ENCODE results near the gene SLC8A3. TPM values are rescaled to one million over a fixed set of nuclear protein-coding genes. Genes with fewer than 3 reads are reported as not detected.

The SLC8A3 gene
- total RNA-seq, 2 donors from 2014 or later: 0.20 to 2.2 TPM

DNA sequence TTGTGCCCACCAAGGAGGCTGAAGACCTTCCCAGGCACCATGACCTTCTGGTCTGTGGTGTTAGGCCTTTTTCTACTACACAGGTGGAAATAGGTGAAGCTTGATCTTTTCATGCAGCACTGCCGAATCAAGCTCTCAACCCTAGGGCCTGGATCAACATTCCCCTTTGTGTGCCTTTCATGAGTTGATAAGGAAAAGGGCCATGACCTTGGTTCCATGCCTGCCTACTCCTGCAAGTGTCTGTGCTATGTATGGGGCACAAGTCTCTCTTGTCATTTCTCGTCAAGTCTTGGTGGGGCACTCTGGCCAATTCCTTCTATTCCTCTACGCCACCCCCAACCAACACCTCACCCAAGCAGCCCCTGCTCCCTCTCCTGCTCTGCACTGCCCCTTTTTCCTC, 154.5 kb downstream of the SLC8A3 start:
- Mint-ChIP-seq H3K36me3 (ENCODE audit: low read depth) (peaks cover 4% of the 10 kb centered on the region), H3K4me3 (no peak overlapping the region), H3K4me1 (no peaks in the 10 kb centered on the region), H3K27ac (peak overlapping the region; percentile 73), H3K27me3 (peaks cover 38% of the 10 kb centered on the region)
- no peaks in the 10 kb centered on the region for H3K9me3 ChIP-seq (ENCODE audit: control insufficient read depth, low read length, poor library complexity, severe bottlenecking)
- ATAC-seq (no peak), DNase-seq (no peak)

DNA sequence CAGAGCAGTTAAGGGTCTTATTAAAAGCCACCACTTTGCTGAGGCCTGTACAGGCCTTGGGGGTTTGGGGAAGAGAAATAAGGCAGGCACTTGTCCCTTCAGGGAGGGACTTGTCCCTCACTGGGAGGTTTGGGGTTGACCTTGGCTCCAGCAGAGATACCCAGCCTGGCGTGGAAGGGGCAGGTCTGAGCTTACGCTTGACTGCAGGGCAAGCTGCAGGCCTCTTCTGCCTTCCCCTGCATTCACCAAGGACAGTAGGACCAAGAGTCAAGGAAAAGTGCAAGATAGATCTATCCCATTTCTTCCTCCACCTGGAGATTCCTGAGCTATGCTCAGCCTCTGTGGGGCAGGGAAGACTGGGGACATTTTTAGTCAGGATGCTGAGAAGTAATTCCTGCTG, 155.2 kb downstream of the SLC8A3 start:
- Mint-ChIP-seq H3K4me3 (no peak overlapping the region), H3K27me3 (peaks cover 37% of the 10 kb centered on the region), H3K27ac (no peak overlapping the region), H3K4me1 (no peaks in the 10 kb centered on the region), H3K36me3 (ENCODE audit: low read depth) (peaks cover 4% of the 10 kb centered on the region)
- H3K9me3 ChIP-seq (ENCODE audit: control insufficient read depth, low read length, poor library complexity, severe bottlenecking): no peaks in the 10 kb centered on the region
- DNase-seq (no peak), ATAC-seq (no peak)

GRCh38 chr14:70033116-70033515, 155.6 kb downstream of the SLC8A3 start:
- Mint-ChIP-seq H3K36me3 (ENCODE audit: low read depth) (peaks cover 4% of the 10 kb centered on the region), H3K27ac (no peak overlapping the region), H3K4me1 (peaks cover 2% of the 10 kb centered on the region), H3K4me3 (no peak overlapping the region), H3K27me3 (peaks cover 41% of the 10 kb centered on the region)
- DNase-seq (no peak), ATAC-seq (no peak)
- no peaks in the 10 kb centered on the region for H3K9me3 ChIP-seq (ENCODE audit: control insufficient read depth, low read length, poor library complexity, severe bottlenecking)

DNA sequence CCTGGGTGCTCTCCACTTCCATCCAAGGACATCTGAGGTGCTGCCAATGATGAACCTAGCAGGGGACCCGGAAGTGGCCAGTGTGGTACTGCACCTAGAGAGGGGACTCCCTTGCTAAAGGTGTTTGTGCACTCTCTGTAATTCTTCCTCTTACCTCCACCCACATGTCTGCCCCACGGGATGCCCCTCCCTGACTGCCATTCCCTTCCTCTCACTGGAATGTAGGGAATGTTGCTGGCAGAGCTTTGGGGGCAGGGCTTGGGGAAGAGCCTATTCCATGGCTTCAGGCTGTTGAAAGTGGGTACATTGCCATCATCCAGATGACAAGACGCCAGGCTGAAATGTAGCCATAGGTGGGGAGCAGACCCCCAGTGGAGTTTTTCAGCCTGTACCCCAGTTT, 156.3 kb downstream of the SLC8A3 start:
- H3K36me3 Mint-ChIP-seq (ENCODE audit: low read depth): peaks cover 4% of the 10 kb centered on the region

DNA sequence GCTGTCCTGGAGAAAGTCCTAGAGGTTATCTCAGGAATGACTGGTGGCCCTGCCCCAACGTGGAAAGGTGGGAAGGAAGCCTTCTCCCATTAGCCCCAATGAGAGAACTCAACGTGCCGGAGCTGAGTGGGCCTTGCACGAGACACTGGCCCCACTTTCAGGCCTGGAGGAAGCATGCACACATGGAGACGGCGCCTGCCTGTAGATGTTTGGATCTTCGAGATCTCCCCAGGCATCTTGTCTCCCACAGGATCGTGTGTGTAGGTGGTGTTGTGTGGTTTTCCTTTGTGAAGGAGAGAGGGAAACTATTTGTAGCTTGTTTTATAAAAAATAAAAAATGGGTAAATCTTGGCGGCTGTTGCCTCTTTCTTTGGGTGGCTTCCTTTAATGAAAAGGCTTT, 156.7 kb downstream of the SLC8A3 start:
- Mint-ChIP-seq H3K36me3 (ENCODE audit: low read depth) (peaks cover 4% of the 10 kb centered on the region), H3K4me3 (no peak overlapping the region), H3K27me3 (peaks cover 44% of the 10 kb centered on the region), H3K27ac (no peak overlapping the region), H3K4me1 (peaks cover 5% of the 10 kb centered on the region)
- ATAC-seq (no peak), DNase-seq (no peak)
- H3K9me3 ChIP-seq (ENCODE audit: control insufficient read depth, low read length, poor library complexity, severe bottlenecking): no peaks in the 10 kb centered on the region

More for the DNA sequence above, 156.3 kb downstream of the SLC8A3 start:
- Mint-ChIP-seq H3K27me3 (peaks cover 44% of the 10 kb centered on the region), H3K27ac (no peak overlapping the region), H3K4me1 (peaks cover 5% of the 10 kb centered on the region), H3K4me3 (no peak overlapping the region)
- no peaks in the 10 kb centered on the region for H3K9me3 ChIP-seq (ENCODE audit: control insufficient read depth, low read length, poor library complexity, severe bottlenecking)
- ATAC-seq: no peak
- no peak for DNase-seq

- no peak overlapping the region for H3K27ac Mint-ChIP-seq
- H3K4me1 Mint-ChIP-seq: peaks cover 7% of the 10 kb centered on the region
- ATAC-seq (no peak), DNase-seq (no peak)
- no peak overlapping the region for H3K4me3 Mint-ChIP-seq
- peaks cover 3% of the 10 kb centered on the region for H3K36me3 Mint-ChIP-seq (ENCODE audit: low read depth)
- H3K9me3 ChIP-seq (ENCODE audit: control insufficient read depth, low read length, poor library complexity, severe bottlenecking): no peaks in the 10 kb centered on the region
- peaks cover 45% of the 10 kb centered on the region for H3K27me3 Mint-ChIP-seq
These were observed 159.2 kb downstream of the SLC8A3 start for GRCh38 chr14:70029296-70030132.

- Mint-ChIP-seq H3K27me3 (peaks cover 40% of the 10 kb centered on the region), H3K36me3 (ENCODE audit: low read depth) (peaks cover 2% of the 10 kb centered on the region), H3K4me3 (no peak overlapping the region), H3K4me1 (peaks cover 7% of the 10 kb centered on the region), H3K27ac (peak overlapping the region; percentile 14)
- no peaks in the 10 kb centered on the region for H3K9me3 ChIP-seq (ENCODE audit: control insufficient read depth, low read length, poor library complexity, severe bottlenecking)
- ATAC-seq: peak; percentile 58
- peak; percentile 17 to 48 (median 26) for DNase-seq
These were observed 160.8 kb downstream of the SLC8A3 start for GRCh38 chr14:70027785-70028428.

DNA sequence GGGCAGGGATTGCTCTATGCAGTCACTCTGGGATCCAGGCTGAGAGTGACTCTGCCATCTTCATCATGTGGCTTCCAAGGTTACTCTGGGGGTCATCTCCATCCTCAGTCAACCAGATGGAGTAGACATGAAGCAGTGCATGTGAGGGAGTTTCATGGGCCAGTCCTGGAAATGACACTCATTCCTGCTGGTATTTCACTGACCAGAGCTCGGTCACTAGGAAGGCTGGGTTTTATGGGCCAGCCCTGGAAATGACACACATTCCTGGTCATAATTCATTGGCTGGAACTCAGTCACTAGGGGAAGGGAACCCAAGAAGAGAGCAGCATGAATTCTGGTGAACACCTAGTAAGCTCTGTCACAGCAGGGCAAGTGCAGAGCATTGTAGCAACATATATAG, 164.9 kb downstream of the SLC8A3 start:
- Mint-ChIP-seq H3K4me1 (peaks cover 11% of the 10 kb centered on the region), H3K27me3 (peaks cover 35% of the 10 kb centered on the region), H3K27ac (no peak overlapping the region), H3K36me3 (ENCODE audit: low read depth) (no peaks in the 10 kb centered on the region), H3K4me3 (no peak overlapping the region)
- no peaks in the 10 kb centered on the region for H3K9me3 ChIP-seq (ENCODE audit: control insufficient read depth, low read length, poor library complexity, severe bottlenecking)
- no peak for ATAC-seq
- no peak for DNase-seq

DNA sequence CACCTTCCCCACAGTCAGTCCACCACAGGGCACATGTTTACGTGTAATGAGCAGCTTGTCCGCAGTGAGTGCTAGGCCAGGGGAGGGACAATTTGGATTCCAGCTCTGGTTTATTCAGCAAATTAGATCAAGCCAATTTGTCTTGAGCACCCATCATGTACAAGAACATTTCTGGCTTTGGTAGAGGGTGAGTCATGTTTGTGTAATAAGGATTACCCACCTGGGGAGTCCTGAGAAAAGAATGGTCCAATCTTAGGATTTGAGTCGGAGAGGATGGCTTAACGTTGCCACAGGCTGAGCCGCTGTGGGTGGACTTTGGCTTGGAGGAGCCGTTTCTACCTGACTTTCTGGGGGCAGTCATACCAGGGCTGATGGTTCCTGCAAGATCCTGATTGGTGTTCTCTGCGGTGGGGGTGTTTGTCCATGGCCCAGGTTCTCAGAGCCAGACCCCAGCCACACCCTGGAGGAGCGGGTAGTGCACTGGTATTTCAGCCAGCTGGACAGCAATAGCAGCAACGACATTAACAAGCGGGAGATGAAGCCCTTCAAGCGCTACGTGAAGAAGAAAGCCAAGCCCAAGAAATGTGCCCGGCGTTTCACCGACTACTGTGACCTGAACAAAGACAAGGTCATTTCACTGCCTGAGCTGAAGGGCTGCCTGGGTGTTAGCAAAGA, 165.8 kb downstream of the SLC8A3 start:
- Mint-ChIP-seq H3K27me3 (peaks cover 31% of the 10 kb centered on the region), H3K36me3 (ENCODE audit: low read depth) (no peaks in the 10 kb centered on the region), H3K4me3 (no peak overlapping the region), H3K4me1 (peaks cover 16% of the 10 kb centered on the region), H3K27ac (no peak overlapping the region)
- H3K9me3 ChIP-seq (ENCODE audit: control insufficient read depth, low read length, poor library complexity, severe bottlenecking): no peaks in the 10 kb centered on the region
- ATAC-seq (no peak), DNase-seq (no peak)

- no peak overlapping the region for H3K4me3 Mint-ChIP-seq
- DNase-seq: no peak
- peaks cover 39% of the 10 kb centered on the region for H3K27me3 Mint-ChIP-seq
- no peaks in the 10 kb centered on the region for H3K9me3 ChIP-seq (ENCODE audit: control insufficient read depth, low read length, poor library complexity, severe bottlenecking)
- H3K27ac Mint-ChIP-seq: no peak overlapping the region
- H3K4me1 Mint-ChIP-seq: peaks cover 14% of the 10 kb centered on the region
- ATAC-seq: no peak
- H3K36me3 Mint-ChIP-seq (ENCODE audit: low read depth): no peaks in the 10 kb centered on the region
These were observed 167.1 kb downstream of the SLC8A3 start for GRCh38 chr14:70021548-70022220.

GRCh38 chr14:70020352-70021170, 168.2 kb downstream of the SLC8A3 start:
- peak overlapping the region; percentile 8 for H3K27ac Mint-ChIP-seq

DNA sequence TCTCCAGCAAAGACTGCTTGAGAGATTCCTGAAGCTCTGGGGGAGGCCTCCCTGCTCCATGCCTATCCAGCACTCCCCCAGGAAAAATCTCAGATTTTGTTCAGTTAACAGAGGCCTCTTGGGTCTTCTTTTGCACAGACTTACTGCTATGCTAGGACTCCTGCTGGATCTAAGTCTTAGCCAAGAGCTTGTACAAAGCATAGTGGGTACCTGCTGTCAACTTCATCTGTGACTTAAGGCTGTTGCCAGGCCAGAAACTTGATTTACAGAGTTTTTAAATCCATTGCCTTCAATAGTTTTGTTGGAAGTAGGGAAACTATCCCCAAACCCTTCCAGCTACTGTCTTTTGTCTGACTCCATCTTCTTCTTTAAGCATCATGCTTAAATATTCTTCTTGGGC, 169.1 kb downstream of the SLC8A3 start:
- ATAC-seq: no peak
- H3K9me3 ChIP-seq (ENCODE audit: control insufficient read depth, low read length, poor library complexity, severe bottlenecking): no peaks in the 10 kb centered on the region
- peaks cover 49% of the 10 kb centered on the region for H3K27me3 Mint-ChIP-seq
- H3K27ac Mint-ChIP-seq: no peak overlapping the region
- peaks cover 6% of the 10 kb centered on the region for H3K36me3 Mint-ChIP-seq (ENCODE audit: low read depth)
- no peak for DNase-seq
- peaks cover 13% of the 10 kb centered on the region for H3K4me1 Mint-ChIP-seq
- no peak overlapping the region for H3K4me3 Mint-ChIP-seq

More at GRCh38 chr14:70020352-70021170, 168.2 kb downstream of the SLC8A3 start:
- DNase-seq: no peak
- Mint-ChIP-seq H3K4me3 (no peak overlapping the region), H3K4me1 (peaks cover 13% of the 10 kb centered on the region), H3K27me3 (peaks cover 40% of the 10 kb centered on the region), H3K36me3 (ENCODE audit: low read depth) (no peaks in the 10 kb centered on the region)
- ATAC-seq: no peak
- no peaks in the 10 kb centered on the region for H3K9me3 ChIP-seq (ENCODE audit: control insufficient read depth, low read length, poor library complexity, severe bottlenecking)
